Endodermal cell (in vitro differentiated cells): ENCODE measurements around the gene ATXN7. TPM values are rescaled to one million over a fixed set of nuclear protein-coding genes. Genes with fewer than 3 reads are reported as not detected.
A peak's percentile ranks its signal among the peaks of the same experiment; 100 is the strongest.

Experiments used
- DNase-seq: peaks from one replicate; pipeline ENCODE4 v3.0.0-alpha.2; 2017
- H3K27ac ChIP-seq: 2 replicates; pipeline ENCODE4 v1.5.1; 2013; ENCODE audit warnings: mild to moderate bottlenecking, low read depth, low read length, moderate library complexity
- H3K27me3 ChIP-seq: 2 replicates; pipeline ENCODE4 v1.6.1; 2013; ENCODE audit warnings: mild to moderate bottlenecking, low read length, moderate library complexity; ENCODE audit not compliant: insufficient read depth, control insufficient read depth, poor library complexity, severe bottlenecking
- H3K36me3 ChIP-seq: 2 replicates; pipeline ENCODE4 v1.7.0; 2013; ENCODE audit warnings: mild to moderate bottlenecking, low read length, moderate library complexity; ENCODE audit not compliant: control insufficient read depth, insufficient read depth
- H3K4me1 ChIP-seq: one replicate; pipeline ENCODE4 v1.7.0; 2013; ENCODE audit warnings: low read length; ENCODE audit not compliant: control insufficient read depth, insufficient read depth
- H3K4me3 ChIP-seq: 2 replicates; pipeline ENCODE4 v1.5.1; 2013; ENCODE audit warnings: mild to moderate bottlenecking, low read length, moderate library complexity
- H3K9ac ChIP-seq: 2 replicates; pipeline ENCODE4 v1.6.1; 2013; ENCODE audit warnings: mild to moderate bottlenecking, low read length, moderate library complexity; ENCODE audit not compliant: poor library complexity, severe bottlenecking; ENCODE audit errors: extremely low read depth
- H3K9me3 ChIP-seq: 2 replicates; pipeline ENCODE4 v1.6.1; 2013; ENCODE audit warnings: mild to moderate bottlenecking, low read length, moderate library complexity; ENCODE audit not compliant: control insufficient read depth
- H3K27ac Mint-ChIP-seq: 2 replicates; pipeline ENCODE4 v1.8.0; 2020; ENCODE audit warnings: mixed read lengths
- H3K27me3 Mint-ChIP-seq: 2 replicates; pipeline ENCODE4 v1.8.0; 2021; ENCODE audit warnings: mild to moderate bottlenecking, mixed read lengths; ENCODE audit not compliant: insufficient read depth
- H3K36me3 Mint-ChIP-seq: 2 replicates; pipeline ENCODE4 v1.8.0; 2020; ENCODE audit warnings: low read depth, mixed read lengths
- H3K4me1 Mint-ChIP-seq: 2 replicates; pipeline ENCODE4 v1.8.0; 2020; ENCODE audit warnings: mixed read lengths
- H3K4me3 Mint-ChIP-seq: 2 replicates; pipeline ENCODE4 v1.8.0; 2020; ENCODE audit warnings: mild to moderate bottlenecking, moderate library complexity, mixed read lengths
- H3K9me3 Mint-ChIP-seq: 2 replicates; pipeline ENCODE4 v1.8.0; 2020; ENCODE audit warnings: mild to moderate bottlenecking, mixed read lengths
- WGBS, 2 experiments: methylation state at CpG; one replicate each; pipeline versions ENCODE4 v1.1.5 to v1.1.7; 2013; ENCODE audit warnings: missing lambda C conversion rate in 2 of 2, mixed read lengths in 1 of 2; ENCODE audit not compliant: insufficient coverage in 1 of 2, insufficient read length in 1 of 2; 5-methylcytosine and 5-hydroxymethylcytosine counted together
- total RNA-seq, 2 donors: library from RNA; stranded (reverse); fragmentation: NEBNext Ultra II Directional in 1 of 2; extraction: Animal tissue kit (Norgen Biotek cat#: 25700) in 1 of 2; gene quantifications; 2 replicates in 1 of 2; 3 replicates in 1 of 2; pipeline ENCODE4 v1.2.1, GENCODE V29; 2021
- TF ChIP-seq, protein P1 (sequence below): fragments of 200-600 bp; sonication (generic); conservative IDR thresholded peaks from 2 replicates; pipeline ENCODE4 v1.5.0; 2021; ENCODE audit warnings: antibody characterized with exemption, mild to moderate bottlenecking

The ATXN7 gene
- total RNA-seq, 2 donors from 2014 or later: 28.1 to 28.8 TPM

- H3K36me3 ChIP-seq: no peaks in the 10 kb centered on the region
Observed at GRCh38 chr3:64031540-64032508, 168.2 kb downstream of the ATXN7 start.

GRCh38 chr3:64033069-64033468, 169.4 kb downstream of the ATXN7 start:
- Mint-ChIP-seq H3K27ac (no peak overlapping the region), H3K36me3 (no peaks in the 10 kb centered on the region), H3K4me3 (no peak overlapping the region), H3K9me3 (peaks cover 14% of the 10 kb centered on the region), H3K27me3 (no peaks in the 10 kb centered on the region), H3K4me1 (peaks cover 18% of the 10 kb centered on the region)
- Histone ChIP-seq H3K27me3 (no peaks in the 10 kb centered on the region), H3K36me3 (no peaks in the 10 kb centered on the region), H3K4me1 (no peaks in the 10 kb centered on the region), H3K9ac (no peak overlapping the region), H3K27ac (no peak overlapping the region), H3K9me3 (peaks cover 34% of the 10 kb centered on the region), H3K4me3 (no peak overlapping the region)
- WGBS, 2 experiments: 93 to 95% methylated on average over 2 of the region's 2 CpGs
- no peak for DNase-seq
- TF ChIP-seq, protein P1, sequence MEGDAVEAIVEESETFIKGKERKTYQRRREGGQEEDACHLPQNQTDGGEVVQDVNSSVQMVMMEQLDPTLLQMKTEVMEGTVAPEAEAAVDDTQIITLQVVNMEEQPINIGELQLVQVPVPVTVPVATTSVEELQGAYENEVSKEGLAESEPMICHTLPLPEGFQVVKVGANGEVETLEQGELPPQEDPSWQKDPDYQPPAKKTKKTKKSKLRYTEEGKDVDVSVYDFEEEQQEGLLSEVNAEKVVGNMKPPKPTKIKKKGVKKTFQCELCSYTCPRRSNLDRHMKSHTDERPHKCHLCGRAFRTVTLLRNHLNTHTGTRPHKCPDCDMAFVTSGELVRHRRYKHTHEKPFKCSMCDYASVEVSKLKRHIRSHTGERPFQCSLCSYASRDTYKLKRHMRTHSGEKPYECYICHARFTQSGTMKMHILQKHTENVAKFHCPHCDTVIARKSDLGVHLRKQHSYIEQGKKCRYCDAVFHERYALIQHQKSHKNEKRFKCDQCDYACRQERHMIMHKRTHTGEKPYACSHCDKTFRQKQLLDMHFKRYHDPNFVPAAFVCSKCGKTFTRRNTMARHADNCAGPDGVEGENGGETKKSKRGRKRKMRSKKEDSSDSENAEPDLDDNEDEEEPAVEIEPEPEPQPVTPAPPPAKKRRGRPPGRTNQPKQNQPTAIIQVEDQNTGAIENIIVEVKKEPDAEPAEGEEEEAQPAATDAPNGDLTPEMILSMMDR: no peak

More at GRCh38 chr3:64031540-64032508, 168.2 kb downstream of the ATXN7 start:
- H3K4me3 Mint-ChIP-seq: no peak overlapping the region
- H3K27ac ChIP-seq: peak overlapping the region; percentile 51
- H3K9ac ChIP-seq: no peak overlapping the region
- DNase-seq: no peak
- H3K4me1 Mint-ChIP-seq: peaks cover 18% of the 10 kb centered on the region
- no peak overlapping the region for H3K4me3 ChIP-seq
- H3K9me3 Mint-ChIP-seq: peaks cover 12% of the 10 kb centered on the region
- H3K27me3 Mint-ChIP-seq: no peaks in the 10 kb centered on the region
- H3K36me3 Mint-ChIP-seq: no peaks in the 10 kb centered on the region
- peaks cover 26% of the 10 kb centered on the region for H3K9me3 ChIP-seq
- no peaks in the 10 kb centered on the region for H3K27me3 ChIP-seq
- TF ChIP-seq, protein P1: no peak
- no peaks in the 10 kb centered on the region for H3K4me1 ChIP-seq
- WGBS, 2 experiments: 78 to 89% methylated on average over 10 to 13 of the region's 13 CpGs
- H3K27ac Mint-ChIP-seq: no peak overlapping the region

- H3K4me1 Mint-ChIP-seq: peaks cover 3% of the 10 kb centered on the region
- H3K27me3 Mint-ChIP-seq: peaks cover 2% of the 10 kb centered on the region
- no peak for DNase-seq
- no peak overlapping the region for H3K27ac ChIP-seq
- H3K27me3 ChIP-seq: no peaks in the 10 kb centered on the region
- no peaks in the 10 kb centered on the region for H3K36me3 ChIP-seq
- 94 to 95% methylated on average over 6 to 7 of the region's 7 CpGs for WGBS, 2 experiments
- no peak overlapping the region for H3K4me3 ChIP-seq
- no peak overlapping the region for H3K27ac Mint-ChIP-seq
- peaks cover 34% of the 10 kb centered on the region for H3K9me3 ChIP-seq
- no peak overlapping the region for H3K4me3 Mint-ChIP-seq
- no peaks in the 10 kb centered on the region for H3K36me3 Mint-ChIP-seq
- TF ChIP-seq, protein P1: no peak
- peaks cover 14% of the 10 kb centered on the region for H3K9me3 Mint-ChIP-seq
- H3K4me1 ChIP-seq: no peaks in the 10 kb centered on the region
- H3K9ac ChIP-seq: no peak overlapping the region
Observed at GRCh38 chr3:64037084-64037483, 173.4 kb downstream of the ATXN7 start.
